Measurements from ENCODE around the gene RASA3. TPM values are rescaled to one million over a fixed set of nuclear protein-coding genes. Genes with fewer than 3 reads are reported as not detected.

Gene RASA3
- total RNA-seq, 4 donors from 2014 or later = 4.4 to 15.6 (median 8.5) TPM

- WGBS, 2 donors (ENCODE audit: low coverage in 1 of 2) = 81% methylated on average over 33 of the region's 33 CpGs; no CpG with 5 or more reads in 1 of the 2 donors
- Histone ChIP-seq H3K36me3 (no peaks in the 10 kb centered on the region), H3K27me3 (no peaks in the 10 kb centered on the region), H3K27ac (peak overlapping the region; percentile 70 to 85 (median 78)), H3K4me3 (peak overlapping the region in 3 of 4 donors; percentile 6 to 13 (median 7)), H3K9me3 (no peaks in the 10 kb centered on the region), H3K4me1 (peaks cover 17 to 50% (median 30%) of the 10 kb centered on the region in 4 donors)
- DNase-seq = peak; percentile 42
- intact Hi-C loops (cut with DNase I; ENCODE audit: low total_unique reads) (no loop called here), in situ Hi-C loops (cut with MboI; ENCODE audit: low pct_ligation_motif_present in 1 of 4, low pct_unique_long_range_greater_than_20kb in 1 of 4, low sequenced_read_pairs in 3 of 4) (no loop called here)
- TF ChIP-seq POLR2A (IDR thresholded peaks at IDR 0.05) (no peak), POLR2AphosphoS5 (IDR thresholded peaks at IDR 0.05) (no peak), CTCF (IDR thresholded peaks at IDR 0.05) (no peak), EP300 (IDR thresholded peaks at IDR 0.05; ENCODE audit: low read depth) (no peak)
Measured at GRCh38 chr13:114048443-114048842, 84.0 kb downstream of the RASA3 start.

GRCh38 chr13:114047358-114047881 is 85.0 kb downstream of the RASA3 start:
- DNase-seq = peak; percentile 60
- Histone ChIP-seq H3K27me3 (no peaks in the 10 kb centered on the region), H3K4me1 (peaks cover 17 to 50% (median 30%) of the 10 kb centered on the region in 4 donors), H3K27ac (peak overlapping the region; percentile 39 to 85 (median 60)), H3K9me3 (no peaks in the 10 kb centered on the region), H3K4me3 (no peak overlapping the region), H3K36me3 (no peaks in the 10 kb centered on the region)
- in situ Hi-C loops (cut with MboI; ENCODE audit: low pct_ligation_motif_present in 1 of 4, low pct_unique_long_range_greater_than_20kb in 1 of 4, low sequenced_read_pairs in 3 of 4) (no loop called here), intact Hi-C loops (cut with DNase I; ENCODE audit: low total_unique reads) (no loop called here)
- WGBS, 2 donors (ENCODE audit: low coverage in 1 of 2) = 33 to 59% methylated on average over 6 to 19 of the region's 19 CpGs
- TF ChIP-seq CTCF (IDR thresholded peaks at IDR 0.05) (no peak), POLR2AphosphoS5 (IDR thresholded peaks at IDR 0.05) (no peak), EP300 (IDR thresholded peaks at IDR 0.05; ENCODE audit: low read depth) (no peak), POLR2A (IDR thresholded peaks at IDR 0.05) (no peak)

GRCh38 chr13:114046431-114046975 is 85.9 kb downstream of the RASA3 start:
- TF ChIP-seq CTCF (IDR thresholded peaks at IDR 0.05) = no peak
- TF ChIP-seq POLR2AphosphoS5 (IDR thresholded peaks at IDR 0.05) = no peak
- no peak for TF ChIP-seq POLR2A (IDR thresholded peaks at IDR 0.05)
- no peak for TF ChIP-seq EP300 (IDR thresholded peaks at IDR 0.05; ENCODE audit: low read depth)

GRCh38 chr13:114045113-114045735 is 87.2 kb downstream of the RASA3 start:
- peaks cover 17 to 48% (median 30%) of the 10 kb centered on the region in 4 donors for H3K4me1 ChIP-seq
- no peak for TF ChIP-seq POLR2AphosphoS5 (IDR thresholded peaks at IDR 0.05)
- no peak for TF ChIP-seq POLR2A (IDR thresholded peaks at IDR 0.05)
- no peak for TF ChIP-seq CTCF (IDR thresholded peaks at IDR 0.05)
- no peak for TF ChIP-seq EP300 (IDR thresholded peaks at IDR 0.05; ENCODE audit: low read depth)
- intact Hi-C loops (cut with DNase I; ENCODE audit: low total_unique reads) = no loop called here
- 86 to 93% methylated on average over 13 to 21 of the region's 21 CpGs for WGBS, 2 donors (ENCODE audit: low coverage in 1 of 2)
- DNase-seq = no peak
- H3K27ac ChIP-seq = peak overlapping the region in 2 of 4 donors; percentile 15 to 21
- no peak overlapping the region for H3K4me3 ChIP-seq
- no peaks in the 10 kb centered on the region for H3K27me3 ChIP-seq
- H3K9me3 ChIP-seq = no peaks in the 10 kb centered on the region
- in situ Hi-C loops (cut with MboI; ENCODE audit: low pct_ligation_motif_present in 1 of 4, low pct_unique_long_range_greater_than_20kb in 1 of 4, low sequenced_read_pairs in 3 of 4) = no loop called here
- no peaks in the 10 kb centered on the region for H3K36me3 ChIP-seq

More at GRCh38 chr13:114046431-114046975, 85.9 kb downstream of the RASA3 start:
- intact Hi-C loops (cut with DNase I; ENCODE audit: low total_unique reads) = no loop called here
- no peak for DNase-seq
- in situ Hi-C loops (cut with MboI; ENCODE audit: low pct_ligation_motif_present in 1 of 4, low pct_unique_long_range_greater_than_20kb in 1 of 4, low sequenced_read_pairs in 3 of 4) = no loop called here
- Histone ChIP-seq H3K27me3 (no peaks in the 10 kb centered on the region), H3K4me3 (no peak overlapping the region), H3K27ac (peak overlapping the region; percentile 39 to 85 (median 60)), H3K4me1 (peaks cover 17 to 50% (median 30%) of the 10 kb centered on the region in 4 donors), H3K9me3 (no peaks in the 10 kb centered on the region), H3K36me3 (no peaks in the 10 kb centered on the region)
- WGBS, 2 donors (ENCODE audit: low coverage in 1 of 2) = 72 to 79% methylated on average over 5 to 14 of the region's 14 CpGs

All from transverse colon (tissue), 4 donors.